ENCODE data around the gene SEMA3B. TPM values are rescaled to one million over a fixed set of nuclear protein-coding genes. Genes with fewer than 3 reads are reported as not detected.

SEMA3B gene
- total and polyA plus RNA-seq, 9 of the 15 experiments (the other 6 are each of a cell fraction or from before 2014, with no cell fraction given): 0.03 to 1.8 (median 0.55) TPM; not detected in 1

DNA sequence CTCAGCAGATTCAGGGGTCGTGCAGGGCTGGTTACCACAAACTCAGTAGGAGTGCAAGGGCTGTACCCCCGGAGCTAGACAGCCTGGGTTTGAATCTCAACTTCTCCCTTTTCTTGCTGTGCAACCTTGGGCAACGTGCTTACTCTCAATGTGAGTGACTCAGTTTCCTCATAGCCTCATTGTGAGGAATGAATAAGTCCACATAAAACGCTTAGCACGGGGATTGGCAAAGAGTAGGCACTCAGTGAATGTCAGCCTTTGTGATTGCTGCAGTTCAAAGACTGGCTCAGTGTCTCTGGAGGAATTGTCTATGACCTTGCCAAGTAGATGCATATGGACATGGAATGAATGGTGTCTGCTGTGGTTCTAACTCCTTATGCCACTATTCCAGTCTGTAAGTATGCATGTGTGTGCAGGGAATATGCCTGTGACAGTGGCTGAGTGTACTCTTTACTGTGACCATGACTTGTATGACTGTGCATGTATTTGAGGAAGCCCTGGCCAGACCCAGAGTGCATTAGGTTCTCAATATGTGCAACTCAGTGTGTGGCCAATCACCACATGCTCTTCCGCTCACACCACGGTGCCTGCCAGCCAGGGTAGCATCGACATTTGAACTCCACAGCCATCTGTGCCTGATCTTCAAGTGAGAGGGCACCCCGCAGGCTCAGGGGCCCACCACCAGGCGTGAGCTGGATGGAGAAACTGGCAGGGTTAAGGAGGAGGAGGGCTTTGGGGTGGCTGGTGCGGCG lies 31.2 kb downstream of the SEMA3B start (continued):
- TF ChIP-seq, protein P1, sequence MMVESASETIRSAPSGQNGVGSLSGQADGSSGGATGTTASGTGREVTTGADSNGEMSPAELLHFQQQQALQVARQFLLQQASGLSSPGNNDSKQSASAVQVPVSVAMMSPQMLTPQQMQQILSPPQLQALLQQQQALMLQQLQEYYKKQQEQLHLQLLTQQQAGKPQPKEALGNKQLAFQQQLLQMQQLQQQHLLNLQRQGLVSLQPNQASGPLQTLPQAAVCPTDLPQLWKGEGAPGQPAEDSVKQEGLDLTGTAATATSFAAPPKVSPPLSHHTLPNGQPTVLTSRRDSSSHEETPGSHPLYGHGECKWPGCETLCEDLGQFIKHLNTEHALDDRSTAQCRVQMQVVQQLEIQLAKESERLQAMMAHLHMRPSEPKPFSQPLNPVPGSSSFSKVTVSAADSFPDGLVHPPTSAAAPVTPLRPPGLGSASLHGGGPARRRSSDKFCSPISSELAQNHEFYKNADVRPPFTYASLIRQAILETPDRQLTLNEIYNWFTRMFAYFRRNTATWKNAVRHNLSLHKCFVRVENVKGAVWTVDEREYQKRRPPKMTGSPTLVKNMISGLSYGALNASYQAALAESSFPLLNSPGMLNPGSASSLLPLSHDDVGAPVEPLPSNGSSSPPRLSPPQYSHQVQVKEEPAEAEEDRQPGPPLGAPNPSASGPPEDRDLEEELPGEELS (CRISPR knock-in tag; IDR thresholded peaks at IDR 0.05; ENCODE audit: borderline replicate concordance): no peak; the same call in 1 of the 2 replicates
- TF ChIP-seq SP1 (CRISPR knock-in tag; IDR thresholded peaks at IDR 0.05): 0 out of 2 replicates have a peak, but pooled peaks have one; percentile 10
- TF ChIP-seq THAP12 (CRISPR knock-in tag; IDR thresholded peaks at IDR 0.05): no peak
- TF ChIP-seq RCOR1 (IDR thresholded peaks at IDR 0.05; ENCODE audit: borderline replicate concordance in 1 of 2, low read depth in 2 of 2, low read length in 2 of 2): no peak
- no peak for TF ChIP-seq KAT8 (IDR thresholded peaks at IDR 0.05; ENCODE audit: low read depth)
- TF ChIP-seq ZNF41 (CRISPR knock-in tag; conservative IDR thresholded peaks at IDR 0.05): no peak
- TF ChIP-seq ZNF224 (CRISPR knock-in tag; IDR thresholded peaks at IDR 0.05): 0 out of 2 replicates have a peak, but pooled peaks have one; percentile 57
- no peak for TF ChIP-seq JUN (IDR thresholded peaks at IDR 0.05; ENCODE audit: borderline replicate concordance, low read depth, low read length)
- TF ChIP-seq JUN (CRISPR knock-in tag; IDR thresholded peaks at IDR 0.05; ENCODE audit: borderline replicate concordance): peak; percentile 50; the same call in 1 of the 2 replicates
- TF ChIP-seq, protein P2, sequence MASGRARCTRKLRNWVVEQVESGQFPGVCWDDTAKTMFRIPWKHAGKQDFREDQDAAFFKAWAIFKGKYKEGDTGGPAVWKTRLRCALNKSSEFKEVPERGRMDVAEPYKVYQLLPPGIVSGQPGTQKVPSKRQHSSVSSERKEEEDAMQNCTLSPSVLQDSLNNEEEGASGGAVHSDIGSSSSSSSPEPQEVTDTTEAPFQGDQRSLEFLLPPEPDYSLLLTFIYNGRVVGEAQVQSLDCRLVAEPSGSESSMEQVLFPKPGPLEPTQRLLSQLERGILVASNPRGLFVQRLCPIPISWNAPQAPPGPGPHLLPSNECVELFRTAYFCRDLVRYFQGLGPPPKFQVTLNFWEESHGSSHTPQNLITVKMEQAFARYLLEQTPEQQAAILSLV (tag; IDR thresholded peaks at IDR 0.05): no peak
- peak; percentile 60; the same call in 1 of the 2 replicates for TF ChIP-seq ARID2 (IDR thresholded peaks at IDR 0.05)
- TF ChIP-seq SP2 (IDR thresholded peaks at IDR 0.05; ENCODE audit: extremely low read depth, low read depth, low read length, poor library complexity, severe bottlenecking): no peak
- no peak for TF ChIP-seq HNRNPLL (IDR thresholded peaks at IDR 0.05; ENCODE audit: low read depth, low read length, poor library complexity, severe bottlenecking)
- no peak for TF ChIP-seq STAG1 (CRISPR knock-in tag; IDR thresholded peaks at IDR 0.05; ENCODE audit: borderline replicate concordance)
- no peak for TF ChIP-seq GTF2F1 (IDR thresholded peaks at IDR 0.05; ENCODE audit: low read depth, low read length)
- 0 out of 2 replicates have a peak, but pooled peaks have one; percentile 33 for TF ChIP-seq TARDBP (IDR thresholded peaks at IDR 0.05)
- TF ChIP-seq, protein P3, sequence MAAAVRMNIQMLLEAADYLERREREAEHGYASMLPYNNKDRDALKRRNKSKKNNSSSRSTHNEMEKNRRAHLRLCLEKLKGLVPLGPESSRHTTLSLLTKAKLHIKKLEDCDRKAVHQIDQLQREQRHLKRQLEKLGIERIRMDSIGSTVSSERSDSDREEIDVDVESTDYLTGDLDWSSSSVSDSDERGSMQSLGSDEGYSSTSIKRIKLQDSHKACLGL (CRISPR knock-in tag; IDR thresholded peaks at IDR 0.05; ENCODE audit: borderline replicate concordance, poor library complexity, severe bottlenecking): no peak
- no peak for TF ChIP-seq MYC (IDR thresholded peaks at IDR 0.05; ENCODE audit: low read depth, low read length)
- no peak for TF ChIP-seq MYC (CRISPR knock-in tag; IDR thresholded peaks at IDR 0.05; ENCODE audit: borderline replicate concordance, low read depth)
- TF ChIP-seq ZNF143 (CRISPR knock-in tag; IDR thresholded peaks at IDR 0.05): peak; percentile 53; the same call in 1 of the 2 replicates
- no peak for TF ChIP-seq HDAC2 (IDR thresholded peaks at IDR 0.05)
